Fibroblast of skin of left biceps (primary cell): ENCODE data around the gene COL8A1.
A peak's percentile ranks its signal among the peaks of the same experiment; 100 is the strongest.
"Not testable (repeated sequence)": the region's sequence is repeated elsewhere in the genome, so short reads cannot be mapped to it uniquely, and the experiment has no call there.

Source experiments
- DNase-seq, 2 experiments: peaks; one replicate each; pipeline ENCODE4 v3.0.0-alpha.2; 2013; ENCODE audit warnings: low read depth in 2 of 2

COL8A1 gene

GRCh38 chr3:99708207-99708745, 69.9 kb downstream of the COL8A1 start:
- no peak for DNase-seq

GRCh38 chr3:99709686-99710085, 71.3 kb downstream of the COL8A1 start:
- no peak for DNase-seq

DNA sequence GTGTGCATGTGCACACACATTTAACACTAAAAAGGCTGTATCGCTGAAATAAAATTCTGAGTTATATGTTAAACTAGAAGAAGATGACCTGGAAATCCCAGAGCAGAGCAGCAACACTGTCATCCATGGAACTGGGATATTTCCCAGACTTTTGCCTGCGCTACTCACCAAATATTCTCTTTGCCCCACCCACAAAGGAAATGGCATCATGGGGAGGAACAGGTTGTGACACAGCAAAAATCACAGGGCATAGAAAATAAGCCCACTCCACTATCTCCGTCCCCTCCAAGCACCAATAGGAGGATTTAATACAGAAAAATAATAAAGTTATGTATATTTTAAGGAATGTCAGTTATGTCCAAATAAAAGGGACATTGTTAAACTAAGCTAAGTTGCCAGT, 71.7 kb downstream of the COL8A1 start:
- no peak for DNase-seq

- no peak for DNase-seq
Measured at GRCh38 chr3:99711351-99711750, 73.0 kb downstream of the COL8A1 start.

DNA sequence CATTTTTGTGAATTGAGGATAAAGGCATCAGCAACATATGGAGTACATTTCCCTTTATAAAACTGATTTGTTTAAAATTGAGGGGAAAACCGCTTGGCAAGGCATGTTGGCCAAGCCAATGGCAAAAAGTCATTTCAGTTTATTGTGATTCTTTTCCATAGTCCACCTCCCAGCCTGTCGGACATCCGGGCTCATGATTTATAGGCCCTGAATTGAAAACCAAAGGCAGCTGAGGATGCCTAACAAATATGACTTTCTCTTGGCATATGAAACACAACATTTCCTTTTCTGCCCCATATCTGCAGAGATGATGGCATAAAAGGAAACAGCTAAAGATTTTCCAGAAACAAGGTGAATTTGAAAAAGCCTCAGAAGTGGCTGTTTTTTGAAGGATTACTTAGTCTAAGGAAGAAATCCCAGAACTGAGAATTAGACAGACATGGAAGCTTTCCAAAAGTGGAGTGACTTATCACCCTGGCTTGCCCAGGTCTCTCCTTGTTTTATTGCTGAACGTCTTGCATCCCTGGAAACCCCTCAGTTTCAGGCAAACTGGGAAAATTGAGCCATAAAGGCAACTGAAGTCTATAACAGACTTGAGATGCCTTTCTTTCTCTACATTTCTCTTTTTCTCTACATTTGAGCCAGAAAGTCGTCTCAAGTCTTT, 74.0 kb downstream of the COL8A1 start:
- DNase-seq: no peak

DNA sequence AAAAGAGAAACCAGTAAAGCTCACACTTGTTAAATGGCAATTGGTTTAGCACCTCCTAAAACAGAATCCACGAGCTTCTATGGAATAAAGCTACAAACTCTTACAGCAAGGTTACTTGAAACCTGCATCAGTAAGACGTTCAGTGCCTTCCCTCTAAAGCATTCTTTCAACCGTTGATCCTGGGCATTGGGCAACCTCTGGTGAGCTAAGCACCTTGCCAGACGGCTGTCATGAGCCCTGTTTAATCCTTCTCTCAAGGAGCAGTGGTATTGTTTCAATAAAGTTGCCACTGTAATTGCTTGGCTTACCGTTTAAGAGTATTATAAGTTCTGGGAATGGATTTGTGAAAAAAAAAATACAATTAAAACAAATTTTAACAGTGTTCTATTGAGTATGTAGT, 75.0 kb downstream of the COL8A1 start:
- DNase-seq: no peak

DNA sequence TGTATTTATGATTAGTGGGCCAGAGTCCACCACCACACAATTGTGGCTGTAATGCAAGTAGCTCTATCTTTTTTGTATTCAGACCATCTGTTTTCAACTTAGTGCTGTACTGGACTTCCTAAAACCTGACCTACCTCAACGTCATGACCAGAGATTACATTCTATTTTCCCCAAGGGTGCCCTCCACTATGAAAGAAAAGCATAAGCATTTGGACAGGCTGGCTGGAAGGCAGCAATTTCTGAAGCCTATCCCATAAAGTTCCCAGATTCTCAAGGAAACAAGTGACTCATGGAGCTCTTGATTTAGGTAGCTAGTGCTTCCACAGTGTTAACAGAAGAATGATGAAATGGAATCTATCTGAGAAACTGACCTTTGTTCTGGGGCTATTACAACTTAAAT, 75.8 kb downstream of the COL8A1 start:
- peak; percentile 84 to 88 for DNase-seq

DNA sequence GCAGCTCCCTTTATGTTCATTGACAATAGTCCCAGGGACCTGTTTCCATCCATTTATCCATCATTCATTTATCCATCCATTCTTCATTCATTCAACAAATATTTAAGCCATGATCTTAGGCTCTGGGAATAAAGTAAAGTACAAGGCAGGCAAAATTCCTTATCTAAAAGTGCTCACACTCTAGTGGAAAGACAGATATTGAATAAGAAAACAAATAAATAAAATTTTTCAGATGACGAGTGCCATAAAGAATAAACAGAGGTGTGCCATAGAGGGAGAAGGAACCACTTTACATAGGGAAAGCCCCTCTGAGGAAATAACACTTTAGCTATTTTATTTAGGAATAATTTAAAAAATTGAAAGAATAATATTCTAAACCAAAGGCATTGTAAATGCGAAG, 76.2 kb downstream of the COL8A1 start:
- DNase-seq: no peak

GRCh38 chr3:99716463-99716995, 78.1 kb downstream of the COL8A1 start:
- no peak for DNase-seq

DNA sequence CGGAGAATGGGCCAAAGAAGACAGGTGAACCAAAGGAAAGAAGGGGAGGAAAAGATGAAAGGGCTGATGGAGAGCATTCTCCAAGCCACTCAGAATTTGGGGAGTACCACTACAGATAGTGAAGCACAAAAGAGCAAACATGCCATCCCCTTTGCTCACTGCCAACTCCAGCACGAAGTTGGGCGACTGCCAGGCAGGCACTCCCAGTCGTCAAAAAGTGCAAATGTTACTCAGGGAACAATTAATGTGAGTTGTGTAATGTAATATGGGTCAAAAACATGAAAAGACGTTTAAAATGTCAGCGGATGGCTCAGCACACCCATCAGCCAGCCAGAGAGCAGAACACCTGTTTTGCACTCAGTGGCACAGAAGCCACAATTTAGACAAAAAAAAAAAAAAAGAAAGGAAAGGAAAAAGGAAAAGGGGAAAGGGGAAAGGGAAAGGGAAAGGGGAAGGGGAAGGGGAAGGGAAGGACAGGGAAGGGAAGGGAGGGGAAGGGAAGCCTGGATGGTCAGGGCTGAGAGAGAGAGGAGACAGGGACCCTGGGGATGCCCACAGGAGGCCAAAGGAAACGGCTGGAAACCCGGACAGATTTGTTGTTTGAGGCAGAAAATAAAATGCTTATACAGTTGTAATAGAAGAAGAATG, 82.7 kb downstream of the COL8A1 start:
- no peak for DNase-seq

DNA sequence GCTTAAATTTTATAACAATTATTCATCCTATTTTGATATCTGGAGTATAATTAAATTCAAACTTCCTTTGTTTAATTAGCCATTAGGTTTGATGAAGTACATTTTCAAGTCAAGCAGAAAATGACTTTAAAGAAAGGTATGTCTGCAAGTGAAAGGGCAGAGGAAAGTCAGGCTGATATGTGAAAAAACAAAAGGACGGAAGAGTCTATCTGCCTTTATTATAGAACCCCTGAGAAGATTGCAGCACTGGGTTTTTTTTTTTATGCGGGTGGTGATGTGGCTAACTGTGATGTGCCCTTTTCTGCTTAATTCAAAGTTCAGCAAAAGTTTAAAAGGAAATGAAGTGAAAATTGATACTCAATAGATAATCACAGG, 83.2 kb downstream of the COL8A1 start:
- DNase-seq: no peak

DNA sequence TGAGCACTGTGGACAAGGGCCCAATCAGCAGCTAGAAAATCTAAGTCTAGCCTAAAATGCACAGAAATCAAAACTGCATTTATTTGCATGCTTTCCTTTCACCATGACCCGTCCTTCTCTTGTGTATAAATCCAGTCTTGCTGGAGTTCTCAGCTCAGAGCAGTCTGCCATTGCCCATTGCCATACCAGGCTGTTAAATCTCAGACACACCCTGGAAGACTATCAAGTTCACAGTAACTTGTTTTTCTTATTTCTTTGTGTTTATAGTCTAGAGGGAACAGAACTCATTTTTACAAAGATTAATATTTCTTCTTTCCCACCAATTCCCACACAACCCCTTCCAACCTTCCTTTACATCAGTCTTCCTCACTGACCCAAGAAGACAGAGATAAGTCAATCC, 85.9 kb downstream of the COL8A1 start:
- no peak for DNase-seq

DNA sequence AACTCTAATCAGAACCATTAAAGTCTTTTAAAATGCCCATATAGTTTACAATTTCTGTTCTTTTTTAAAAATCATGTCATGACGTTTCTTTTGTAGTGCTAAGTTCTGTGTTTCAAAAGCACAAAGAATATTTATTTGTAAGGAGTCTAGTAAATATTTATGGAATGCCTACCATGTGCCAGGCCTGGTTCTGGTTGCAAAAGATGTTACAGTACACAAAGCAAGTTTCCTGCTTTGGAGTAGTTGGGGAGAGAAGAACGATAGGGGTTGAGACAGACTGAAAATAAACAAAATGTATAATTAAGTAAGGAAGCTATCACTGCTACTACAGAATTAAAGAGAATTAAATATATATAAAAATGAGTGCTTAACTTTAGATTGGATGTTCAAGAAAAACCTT, 92.5 kb downstream of the COL8A1 start:
- DNase-seq: no peak

GRCh38 chr3:99731499-99731898, 93.1 kb downstream of the COL8A1 start:
- DNase-seq: no peak

DNA sequence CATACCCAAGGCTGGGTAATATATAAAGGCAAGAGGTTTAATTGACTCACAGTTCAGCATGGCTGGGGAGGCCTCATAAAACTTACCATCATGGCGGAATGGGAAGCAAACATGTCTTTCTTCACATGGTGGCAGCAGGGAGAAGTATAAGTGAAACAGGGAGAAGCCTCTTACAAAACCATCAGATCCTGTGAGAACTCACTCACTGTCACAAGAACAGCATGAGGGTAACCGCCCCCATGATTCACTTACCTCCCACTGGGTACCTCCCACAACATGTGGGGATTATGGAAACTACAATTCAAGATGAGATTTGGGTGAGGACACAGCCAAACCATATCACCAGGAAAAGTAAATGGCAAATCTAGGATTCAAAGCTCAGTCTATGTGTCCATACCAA, 102.0 kb downstream of the COL8A1 start:
- not testable (repeated sequence) for DNase-seq

DNA sequence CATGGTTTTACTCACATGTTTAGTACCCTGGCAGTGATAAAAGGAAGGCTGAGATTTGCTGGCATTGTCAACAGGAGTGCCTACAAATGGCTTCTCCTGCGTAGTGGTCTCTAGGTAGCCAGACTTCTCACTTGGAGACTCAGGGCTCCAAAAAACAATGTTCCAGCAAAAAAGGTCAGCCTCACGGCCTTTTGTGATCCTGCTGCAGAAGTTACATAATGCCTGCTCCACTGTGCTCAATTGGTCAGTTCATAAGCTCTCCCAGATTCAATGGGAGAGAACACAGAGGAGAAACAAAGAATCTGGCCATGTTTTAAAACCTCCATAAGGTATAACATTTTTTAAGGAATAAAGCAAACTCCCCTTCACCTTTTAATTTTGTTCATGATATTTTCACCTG, 103.2 kb downstream of the COL8A1 start:
- no peak for DNase-seq

GRCh38 chr3:99747915-99748314, 109.5 kb downstream of the COL8A1 start:
- no peak for DNase-seq

DNA sequence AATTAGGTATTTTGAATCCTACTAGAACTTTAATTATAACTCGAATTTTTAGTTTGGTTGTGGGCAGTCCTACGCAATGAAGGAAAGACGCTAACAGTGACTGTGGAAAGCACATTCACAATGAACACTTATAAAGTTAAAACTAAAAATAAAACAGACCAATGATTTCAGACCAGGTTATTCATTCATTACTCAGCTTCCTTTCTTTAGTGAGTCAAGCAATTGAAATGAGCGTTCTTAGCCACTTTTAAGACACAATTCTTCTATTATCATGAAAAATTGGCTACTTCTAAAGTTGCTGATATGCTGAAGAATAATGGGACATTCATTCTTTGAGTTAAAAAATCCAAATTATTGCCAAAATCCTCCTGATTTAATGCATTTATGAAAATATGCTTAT, 113.3 kb downstream of the COL8A1 start:
- peak; percentile 60 to 64 for DNase-seq

DNA sequence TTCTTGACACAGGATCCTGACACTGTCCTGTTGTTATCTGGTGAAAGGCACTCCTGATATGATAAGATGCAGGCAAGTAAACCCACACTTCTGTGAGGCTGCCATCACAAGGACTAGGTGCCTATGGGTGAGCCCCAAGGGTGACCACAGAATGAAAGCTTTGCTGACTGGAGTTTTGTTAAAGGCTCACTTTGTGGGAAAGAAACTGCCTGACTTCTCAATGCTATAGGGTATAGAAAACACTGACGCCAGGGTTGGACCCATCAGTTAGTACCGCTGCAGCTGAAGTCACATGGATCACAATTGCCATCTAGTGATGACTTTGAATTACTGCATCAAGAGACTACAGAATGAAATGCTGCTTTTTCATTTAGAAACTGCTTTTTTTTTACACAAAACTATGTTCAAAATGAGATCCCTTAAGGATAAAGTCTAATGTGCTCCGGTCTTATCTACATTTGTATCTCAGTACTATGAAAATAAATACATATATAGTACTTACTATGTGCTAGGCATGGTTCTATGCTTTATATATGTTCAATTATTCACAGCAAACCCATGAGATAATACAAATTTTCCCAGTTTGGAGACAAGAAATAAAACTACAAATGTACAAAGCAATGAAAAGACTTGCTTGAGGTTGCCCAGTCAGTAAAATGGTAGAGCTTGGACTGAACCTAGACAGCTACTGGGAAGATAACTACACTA, 115.0 kb downstream of the COL8A1 start:
- peak; percentile 58 to 65 for DNase-seq

- DNase-seq: no peak
Measured at GRCh38 chr3:99755831-99756230, 117.4 kb downstream of the COL8A1 start.

DNA sequence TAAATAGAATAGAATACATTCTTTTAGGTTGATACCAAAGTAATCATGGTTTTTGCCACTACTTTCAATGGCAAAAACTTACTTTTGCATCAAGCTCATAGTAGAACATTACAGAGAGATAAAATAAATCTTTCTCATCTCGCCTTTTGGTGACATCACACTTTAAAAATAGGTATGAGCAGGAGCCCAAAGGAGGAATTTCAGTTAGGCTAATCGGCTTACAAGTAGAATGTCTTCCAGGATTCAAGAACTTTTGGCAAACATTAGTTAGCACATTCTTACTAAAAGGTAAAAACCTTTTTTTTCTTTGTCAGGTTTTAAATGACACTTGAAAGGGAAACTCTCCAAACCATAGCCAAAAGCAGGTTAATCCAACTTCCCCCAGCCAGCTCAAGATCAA, 119.6 kb downstream of the COL8A1 start:
- no peak for DNase-seq

DNA sequence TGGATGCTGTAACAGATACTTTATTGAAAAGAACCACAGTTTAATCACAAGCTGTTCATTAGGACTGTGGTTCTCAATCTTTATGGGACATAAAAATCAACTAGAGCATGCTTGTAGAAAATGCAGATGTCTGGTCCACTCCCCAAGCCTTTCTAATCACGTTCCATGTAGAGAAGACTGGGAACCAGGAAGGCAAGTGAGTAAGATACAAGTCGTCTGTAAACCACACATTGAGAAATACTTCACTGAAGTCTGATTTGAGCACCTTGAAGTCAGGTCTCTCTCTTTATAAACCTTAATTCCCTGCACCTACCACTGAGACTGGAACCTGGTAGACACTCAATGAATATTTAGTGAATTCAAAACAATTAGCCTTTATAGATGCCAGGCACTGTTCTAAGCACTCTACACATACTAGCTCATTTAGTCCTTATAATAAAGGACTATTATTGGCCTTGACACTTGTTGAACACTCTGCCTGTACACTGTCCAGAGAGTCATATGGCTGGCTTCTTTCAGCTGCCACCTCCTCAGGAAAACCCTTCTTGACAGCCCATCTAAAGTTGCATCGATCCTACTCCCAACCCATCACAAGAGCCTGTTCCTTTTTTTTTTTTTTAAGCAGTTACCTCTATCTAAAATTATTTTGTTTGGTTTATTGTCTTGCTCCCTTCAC, 120.2 kb downstream of the COL8A1 start:
- DNase-seq: no peak
